Neutrophil (primary cell): ENCODE results near the gene TNRC6A.

ENCODE experiments used
- H3K27ac ChIP-seq: fragments of 200-600 bp; sonication (generic); 2 replicates; pipeline ENCODE4 v1.5.1; 2016; ENCODE audit warnings: mild to moderate bottlenecking, moderate library complexity
- H3K27me3 ChIP-seq: fragments of 200-600 bp; sonication (generic); 2 replicates; pipeline ENCODE4 v1.6.0; 2016; ENCODE audit warnings: mild to moderate bottlenecking
- H3K36me3 ChIP-seq: fragments of 200-600 bp; sonication (generic); 2 replicates; pipeline ENCODE4 v1.5.1; 2017
- H3K4me1 ChIP-seq, 2 experiments: fragments of 200-600 bp in 1 of 2; sonication (generic) in 1 of 2; 1 replicate in 1 of 2; 2 replicates in 1 of 2; pipeline versions ENCODE4 v1.5.1 to v1.6.1; 2013 to 2016; ENCODE audit warnings: low read depth in 1 of 2, low read length in 1 of 2, mild to moderate bottlenecking in 1 of 2, moderate library complexity in 1 of 2; ENCODE audit not compliant: control insufficient read depth in 1 of 2, insufficient read depth in 1 of 2
- H3K4me3 ChIP-seq, 2 experiments: fragments of 200-600 bp in 1 of 2; sonication (generic) in 1 of 2; 1 replicate in 1 of 2; 2 replicates in 1 of 2; pipeline ENCODE4 v1.5.1; 2013 to 2016; ENCODE audit warnings: low read depth in 1 of 2, low read length in 1 of 2, mild to moderate bottlenecking in 1 of 2, moderate library complexity in 1 of 2
- H3K9me3 ChIP-seq: fragments of 200-600 bp; sonication (generic); 2 replicates; pipeline ENCODE4 v1.5.1; 2016
- TF ChIP-seq, protein P1 (sequence below): fragments of 200-600 bp; sonication (generic); IDR thresholded peaks from 2 replicates; pipeline ENCODE4 v1.5.1; 2016; ENCODE audit warnings: antibody characterized with exemption

Gene TNRC6A

DNA sequence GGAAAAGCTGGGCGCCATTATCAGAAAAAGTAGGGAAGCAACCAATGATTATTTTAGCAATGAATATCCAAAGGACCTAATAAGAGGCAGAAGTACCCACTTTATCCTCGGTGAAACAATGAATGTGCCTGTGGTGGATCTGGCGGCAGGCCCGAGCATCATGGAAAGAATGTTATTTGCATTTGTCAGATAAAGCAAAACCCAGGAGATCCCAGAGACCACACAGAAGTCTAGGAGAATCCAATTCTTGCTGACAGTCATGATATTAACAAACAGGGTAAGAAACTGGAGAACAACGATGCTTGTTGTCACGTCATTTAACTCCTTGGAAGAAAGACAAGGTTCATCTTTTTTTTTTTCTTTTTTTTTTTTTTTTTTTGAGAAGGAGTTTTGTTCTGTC is 12.0 kb upstream of the TNRC6A start:
- Histone ChIP-seq H3K36me3 (no peaks in the 10 kb centered on the region), H3K27ac (no peak overlapping the region), H3K4me3 (no peak overlapping the region), H3K9me3 (no peaks in the 10 kb centered on the region), H3K27me3 (peaks cover 6% of the 10 kb centered on the region), H3K4me1 (no peaks in the 10 kb centered on the region)
- TF ChIP-seq, protein P1, sequence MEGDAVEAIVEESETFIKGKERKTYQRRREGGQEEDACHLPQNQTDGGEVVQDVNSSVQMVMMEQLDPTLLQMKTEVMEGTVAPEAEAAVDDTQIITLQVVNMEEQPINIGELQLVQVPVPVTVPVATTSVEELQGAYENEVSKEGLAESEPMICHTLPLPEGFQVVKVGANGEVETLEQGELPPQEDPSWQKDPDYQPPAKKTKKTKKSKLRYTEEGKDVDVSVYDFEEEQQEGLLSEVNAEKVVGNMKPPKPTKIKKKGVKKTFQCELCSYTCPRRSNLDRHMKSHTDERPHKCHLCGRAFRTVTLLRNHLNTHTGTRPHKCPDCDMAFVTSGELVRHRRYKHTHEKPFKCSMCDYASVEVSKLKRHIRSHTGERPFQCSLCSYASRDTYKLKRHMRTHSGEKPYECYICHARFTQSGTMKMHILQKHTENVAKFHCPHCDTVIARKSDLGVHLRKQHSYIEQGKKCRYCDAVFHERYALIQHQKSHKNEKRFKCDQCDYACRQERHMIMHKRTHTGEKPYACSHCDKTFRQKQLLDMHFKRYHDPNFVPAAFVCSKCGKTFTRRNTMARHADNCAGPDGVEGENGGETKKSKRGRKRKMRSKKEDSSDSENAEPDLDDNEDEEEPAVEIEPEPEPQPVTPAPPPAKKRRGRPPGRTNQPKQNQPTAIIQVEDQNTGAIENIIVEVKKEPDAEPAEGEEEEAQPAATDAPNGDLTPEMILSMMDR = no peak

- Histone ChIP-seq H3K4me1 (no peaks in the 10 kb centered on the region), H3K27me3 (peaks cover 19% of the 10 kb centered on the region), H3K4me3 (no peak overlapping the region), H3K9me3 (no peaks in the 10 kb centered on the region), H3K27ac (no peak overlapping the region), H3K36me3 (no peaks in the 10 kb centered on the region)
- TF ChIP-seq, protein P1 = no peak
These were observed 10.4 kb upstream of the TNRC6A start for GRCh38 chr16:24718967-24719521.

DNA sequence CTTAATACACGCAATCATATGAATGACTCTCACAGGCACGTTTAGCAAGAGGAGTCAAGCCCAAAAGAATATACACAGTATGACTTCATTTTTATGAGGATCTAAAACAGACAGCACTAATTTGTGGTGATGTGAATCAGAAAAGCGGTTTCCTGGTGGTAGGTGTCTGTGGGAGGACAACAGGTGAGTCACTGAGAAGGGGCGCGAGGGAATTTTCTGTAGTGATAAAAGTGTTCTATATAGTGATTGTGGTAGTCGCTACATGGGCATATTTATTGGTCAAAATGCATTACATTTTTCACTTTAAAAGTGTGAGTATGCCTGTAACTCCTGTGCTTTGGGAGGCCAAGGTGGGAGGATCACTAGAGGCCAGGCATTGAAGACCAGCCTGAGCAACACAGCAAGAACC is 7.6 kb upstream of the TNRC6A start:
- H3K4me3 ChIP-seq = no peak overlapping the region
- TF ChIP-seq, protein P1 = no peak
- H3K36me3 ChIP-seq = no peaks in the 10 kb centered on the region
- H3K9me3 ChIP-seq = no peaks in the 10 kb centered on the region
- H3K27me3 ChIP-seq = peaks cover 37% of the 10 kb centered on the region
- H3K4me1 ChIP-seq = no peaks in the 10 kb centered on the region
- H3K27ac ChIP-seq = no peak overlapping the region

- peaks cover 43% of the 10 kb centered on the region for H3K27me3 ChIP-seq
- no peaks in the 10 kb centered on the region for H3K36me3 ChIP-seq
- no peaks in the 10 kb centered on the region for H3K9me3 ChIP-seq
- H3K4me3 ChIP-seq = no peak overlapping the region
- no peak overlapping the region for H3K27ac ChIP-seq
- TF ChIP-seq, protein P1 = no peak
- H3K4me1 ChIP-seq = peaks cover under 1 to 1% of the 10 kb centered on the region in 2 experiments
These were observed 5.8 kb upstream of the TNRC6A start for GRCh38 chr16:24723663-24724062.

GRCh38 chr16:24728011-24728410 is 1.4 kb upstream of the TNRC6A start:
- no peaks in the 10 kb centered on the region for H3K9me3 ChIP-seq
- H3K27me3 ChIP-seq = peaks cover 33% of the 10 kb centered on the region
- H3K36me3 ChIP-seq = no peaks in the 10 kb centered on the region
- no peak overlapping the region for H3K27ac ChIP-seq
- TF ChIP-seq, protein P1 = no peak
- no peak overlapping the region for H3K4me3 ChIP-seq
- H3K4me1 ChIP-seq = peaks cover 15 to 16% of the 10 kb centered on the region in 2 experiments

DNA sequence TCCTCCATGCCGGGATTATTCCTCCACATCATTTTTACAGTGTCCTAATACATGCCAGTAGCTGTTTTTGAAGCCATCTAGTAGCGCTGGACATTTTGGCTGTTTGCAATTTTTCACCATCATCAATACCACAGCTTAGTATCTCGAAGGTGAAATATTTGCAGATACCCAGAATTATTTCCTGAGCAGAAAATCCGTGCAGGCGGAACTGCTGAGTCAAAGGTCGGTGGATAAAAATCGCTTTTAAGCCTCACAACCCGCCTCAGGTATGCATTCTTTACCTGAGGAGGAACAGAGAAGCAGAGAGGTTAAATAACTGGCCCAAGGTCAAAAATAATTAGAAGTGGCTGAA is 584 bp upstream of the TNRC6A start:
- H3K4me1 ChIP-seq = peaks cover 15 to 16% of the 10 kb centered on the region in 2 experiments
- peak overlapping the region; percentile 84 for H3K27ac ChIP-seq
- H3K9me3 ChIP-seq = no peaks in the 10 kb centered on the region
- TF ChIP-seq, protein P1 = no peak
- H3K36me3 ChIP-seq = no peaks in the 10 kb centered on the region
- H3K27me3 ChIP-seq = peaks cover 26% of the 10 kb centered on the region
- peak overlapping the region; percentile 76 to 82 for H3K4me3 ChIP-seq
